Fibroblast of lung (primary cell): ENCODE data around the gene CCDC171. TPM values are rescaled to one million over a fixed set of nuclear protein-coding genes. Genes with fewer than 3 reads are reported as not detected.

Experiments
- DNase-seq, 2 donors: peaks; one replicate each; pipeline versions ENCODE4 v3.0.0 to v3.0.0-alpha.2; 2010; ENCODE audit warnings: low read depth in 2 of 2
- H2AFZ ChIP-seq: 2 replicates; pipeline ENCODE4 v1.5.1; 2012; ENCODE audit warnings: low read length, control low read depth, inconsistent platforms
- H3K27ac ChIP-seq: 2 replicates; pipeline ENCODE4 v1.5.1; 2011; ENCODE audit warnings: low read length, control low read depth; ENCODE audit not compliant: insufficient read depth
- H3K27me3 ChIP-seq: 2 replicates; pipeline ENCODE4 v1.5.1; 2011; ENCODE audit warnings: mild to moderate bottlenecking, low read length; ENCODE audit not compliant: control insufficient read depth, insufficient read depth
- H3K36me3 ChIP-seq: 2 replicates; pipeline ENCODE4 v1.5.1; 2011; ENCODE audit warnings: low read length; ENCODE audit not compliant: control insufficient read depth, insufficient read depth
- H3K4me1 ChIP-seq: 2 replicates; pipeline ENCODE4 v1.5.1; 2011; ENCODE audit warnings: low read length; ENCODE audit not compliant: control insufficient read depth, insufficient read depth; ENCODE audit errors: extremely low read depth
- H3K4me2 ChIP-seq: 2 replicates; pipeline ENCODE4 v1.5.1; 2011; ENCODE audit warnings: low read length, control low read depth; ENCODE audit not compliant: insufficient read depth; ENCODE audit errors: extremely low read depth
- H3K4me3 ChIP-seq, 4 experiments: fragments of 200-600 bp in 1 of 4; sonication (generic) in 1 of 4; replicated peaks in 1 of 4; 2 replicates each; pipeline ENCODE4 v1.5.1; 2011 to 2016; ENCODE audit warnings: low read length in 4 of 4, low read depth in 3 of 4, mild to moderate bottlenecking in 3 of 4, control low read depth in 2 of 4, inconsistent platforms in 1 of 4, mixed read lengths in 1 of 4; ENCODE audit not compliant: insufficient read depth in 1 of 4; ENCODE audit errors: control extremely low read depth in 1 of 4
- H3K79me2 ChIP-seq: 2 replicates; pipeline ENCODE4 v1.5.1; 2012; ENCODE audit warnings: mild to moderate bottlenecking, low read length, inconsistent platforms; ENCODE audit not compliant: control insufficient read depth, insufficient read depth
- H3K9ac ChIP-seq: 2 replicates; pipeline ENCODE4 v1.5.1; 2011; ENCODE audit warnings: mild to moderate bottlenecking, low read length, control low read depth; ENCODE audit not compliant: insufficient read depth
- H3K9me3 ChIP-seq: 2 replicates; pipeline ENCODE4 v1.5.1; 2012; ENCODE audit warnings: low read depth, low read length; ENCODE audit not compliant: control insufficient read depth, insufficient read depth
- H4K20me1 ChIP-seq: 2 replicates; pipeline ENCODE4 v1.5.1; 2011; ENCODE audit warnings: low read length; ENCODE audit not compliant: control insufficient read depth, insufficient read depth; ENCODE audit errors: extremely low read depth
- EZH2 ChIP-seq: IDR thresholded peaks from 2 replicates; pipeline ENCODE4 v1.5.1; 2012; ENCODE audit warnings: low read length, control low read depth, mild to moderate bottlenecking; ENCODE audit errors: missing control alignments
- polyA plus RNA-seq, 2 donors: library from polyadenylated mRNA; depleted of rRNA in 1 of 2; stranded (reverse) in 1 of 2; unstranded in 1 of 2; fragments of >200 nt; gene quantifications; 2 replicates each; pipeline ENCODE4 v1.2.1, GENCODE V29; 2011 to 2012; ENCODE audit warnings: missing spikeins in 1 of 2
- total RNA-seq: library from RNA; depleted of rRNA; stranded (reverse); fragments of >200 nt; gene quantifications from 2 replicates; pipeline ENCODE4 v1.2.1, GENCODE V29; 2014
- TF ChIP-seq, protein P1 (sequence below), 2 donors: IDR thresholded peaks in 1 of 2; conservative IDR thresholded peaks in 1 of 2; 1 replicate in 1 of 2; 2 replicates in 1 of 2; pipeline ENCODE4 v1.5.1; 2011 to 2012; ENCODE audit warnings: low read length in 2 of 2, control low read depth in 1 of 2, inconsistent platforms in 1 of 2, low read depth in 1 of 2, mild to moderate bottlenecking in 1 of 2

CCDC171 gene
- total and polyA plus RNA-seq, 2 donors (not counting 1 experiment from before 2014, with no cell fraction given) = 0.62 to 4.8 TPM

DNA sequence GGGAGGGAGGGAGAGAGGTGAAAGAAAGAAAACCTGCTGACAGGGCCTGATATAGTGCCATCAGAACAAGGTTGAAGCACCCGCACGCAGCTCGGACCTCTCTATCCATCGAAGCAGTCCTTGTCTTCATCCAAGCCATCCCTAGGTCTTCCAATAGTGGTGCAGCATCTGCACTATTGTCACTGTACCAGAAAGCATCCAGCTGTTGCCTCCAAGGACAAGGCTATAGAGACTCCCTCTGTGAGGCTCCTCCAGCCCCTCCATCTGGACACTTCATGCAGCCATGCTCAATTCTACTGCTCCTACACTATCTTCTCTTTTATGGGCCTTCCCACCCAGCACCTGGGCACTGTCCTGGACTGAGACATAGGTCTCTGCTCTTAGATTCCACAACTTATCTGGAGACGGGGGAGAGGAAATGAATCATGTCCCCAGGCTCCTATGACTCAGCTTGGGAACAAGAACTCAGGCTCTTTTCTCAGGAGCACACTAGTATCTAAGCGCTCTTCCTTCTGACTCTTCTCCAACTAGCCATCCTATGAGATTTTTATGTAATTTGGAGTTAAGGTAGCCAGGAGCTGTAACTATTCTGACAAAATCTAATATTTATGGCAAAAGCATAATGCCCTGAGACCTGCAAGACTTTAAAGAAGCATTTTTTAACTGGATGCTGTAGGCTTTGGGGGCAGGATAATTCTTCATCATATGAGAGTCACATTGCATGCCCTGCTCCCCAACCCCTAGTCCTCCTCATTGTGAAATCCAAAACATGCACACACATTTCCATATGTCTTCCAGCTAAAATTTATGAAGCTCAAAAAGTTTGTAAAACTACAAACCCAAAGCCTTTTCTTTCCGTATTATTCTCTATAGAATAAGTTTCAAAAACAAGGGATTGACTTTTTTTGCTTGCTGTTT, 446.8 kb downstream of the CCDC171 start:
- Histone ChIP-seq H3K27me3 (no peaks in the 10 kb centered on the region), H4K20me1 (no peaks in the 10 kb centered on the region), H3K36me3 (no peaks in the 10 kb centered on the region), H3K4me3 (no peak overlapping the region), H3K9me3 (no peaks in the 10 kb centered on the region), H3K27ac (peak overlapping the region; percentile 11), H3K4me1 (peaks cover 4% of the 10 kb centered on the region), H2AFZ (no peak overlapping the region), H3K9ac (no peak overlapping the region), H3K4me2 (peak overlapping the region; percentile 57), H3K79me2 (no peaks in the 10 kb centered on the region)
- peak; percentile 87 to 97 for DNase-seq
- TF ChIP-seq, protein P1, sequence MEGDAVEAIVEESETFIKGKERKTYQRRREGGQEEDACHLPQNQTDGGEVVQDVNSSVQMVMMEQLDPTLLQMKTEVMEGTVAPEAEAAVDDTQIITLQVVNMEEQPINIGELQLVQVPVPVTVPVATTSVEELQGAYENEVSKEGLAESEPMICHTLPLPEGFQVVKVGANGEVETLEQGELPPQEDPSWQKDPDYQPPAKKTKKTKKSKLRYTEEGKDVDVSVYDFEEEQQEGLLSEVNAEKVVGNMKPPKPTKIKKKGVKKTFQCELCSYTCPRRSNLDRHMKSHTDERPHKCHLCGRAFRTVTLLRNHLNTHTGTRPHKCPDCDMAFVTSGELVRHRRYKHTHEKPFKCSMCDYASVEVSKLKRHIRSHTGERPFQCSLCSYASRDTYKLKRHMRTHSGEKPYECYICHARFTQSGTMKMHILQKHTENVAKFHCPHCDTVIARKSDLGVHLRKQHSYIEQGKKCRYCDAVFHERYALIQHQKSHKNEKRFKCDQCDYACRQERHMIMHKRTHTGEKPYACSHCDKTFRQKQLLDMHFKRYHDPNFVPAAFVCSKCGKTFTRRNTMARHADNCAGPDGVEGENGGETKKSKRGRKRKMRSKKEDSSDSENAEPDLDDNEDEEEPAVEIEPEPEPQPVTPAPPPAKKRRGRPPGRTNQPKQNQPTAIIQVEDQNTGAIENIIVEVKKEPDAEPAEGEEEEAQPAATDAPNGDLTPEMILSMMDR (conservative IDR thresholded peaks at IDR 0.05 in 1 of 2, IDR thresholded peaks at IDR 0.05 in 1 of 2; ENCODE audit: low read depth in 1 of 2, low read length in 2 of 2) = no peak
- TF ChIP-seq EZH2 = no peak

DNA sequence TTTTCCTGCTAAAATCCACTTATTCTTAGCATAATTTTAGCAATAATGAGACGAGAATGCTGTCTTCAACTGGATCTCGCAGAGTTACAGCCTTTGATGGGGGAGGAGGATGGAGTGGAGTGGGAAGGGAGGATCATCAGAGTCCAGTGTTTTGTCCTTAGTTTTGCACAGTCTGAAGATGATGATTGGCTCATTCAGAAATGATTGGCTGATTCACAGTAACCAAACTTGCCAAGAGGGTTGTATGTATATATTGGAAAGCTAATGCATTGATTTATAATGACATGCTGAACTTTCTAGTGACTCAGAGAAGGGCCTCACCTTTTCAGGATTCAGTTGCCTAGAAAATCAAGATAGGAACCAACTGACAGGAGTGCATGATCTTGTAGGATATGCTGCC, 448.0 kb downstream of the CCDC171 start:
- TF ChIP-seq, protein P1 (conservative IDR thresholded peaks at IDR 0.05 in 1 of 2, IDR thresholded peaks at IDR 0.05 in 1 of 2; ENCODE audit: low read depth in 1 of 2, low read length in 2 of 2) = no peak
- no peak for TF ChIP-seq EZH2
- Histone ChIP-seq H3K27ac (no peak overlapping the region), H3K4me1 (peaks cover 4% of the 10 kb centered on the region), H3K4me3 (no peak overlapping the region), H3K4me2 (no peak overlapping the region), H3K9me3 (no peaks in the 10 kb centered on the region), H3K36me3 (no peaks in the 10 kb centered on the region), H2AFZ (no peak overlapping the region), H3K27me3 (no peaks in the 10 kb centered on the region), H3K9ac (no peak overlapping the region), H4K20me1 (no peaks in the 10 kb centered on the region), H3K79me2 (no peaks in the 10 kb centered on the region)
- DNase-seq = peak in 1 of 2 donors; percentile 89

DNA sequence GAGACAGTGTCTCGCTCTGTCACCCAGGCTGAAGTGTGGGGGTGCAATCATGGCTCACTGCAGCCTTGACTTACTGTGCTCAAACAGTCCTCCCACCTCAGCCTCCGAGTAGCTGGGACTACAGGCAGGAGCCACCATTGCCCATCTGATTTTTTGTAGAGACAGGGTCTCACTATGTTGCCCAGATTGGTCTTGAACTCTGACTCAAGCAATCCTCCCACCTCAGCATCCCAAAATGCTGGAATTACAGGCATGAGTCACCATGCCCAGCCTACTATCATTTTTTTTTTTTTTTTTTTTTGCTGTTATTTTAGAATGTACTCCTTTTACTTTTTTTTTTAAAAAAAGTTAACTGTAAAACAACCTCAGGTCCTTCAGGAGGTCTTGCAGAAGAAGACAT, 449.0 kb downstream of the CCDC171 start:
- peak; percentile 30 to 52 for DNase-seq

More for the DNA sequence above, 449.0 kb downstream of the CCDC171 start:
- Histone ChIP-seq H3K4me1 (peaks cover 4% of the 10 kb centered on the region), H3K36me3 (no peaks in the 10 kb centered on the region), H3K27ac (no peak overlapping the region), H3K27me3 (no peaks in the 10 kb centered on the region), H3K4me3 (no peak overlapping the region), H3K4me2 (no peak overlapping the region), H3K9ac (no peak overlapping the region), H3K79me2 (no peaks in the 10 kb centered on the region), H3K9me3 (no peaks in the 10 kb centered on the region), H4K20me1 (no peaks in the 10 kb centered on the region), H2AFZ (no peak overlapping the region)
- TF ChIP-seq EZH2 = no peak
- TF ChIP-seq, protein P1 (conservative IDR thresholded peaks at IDR 0.05 in 1 of 2, IDR thresholded peaks at IDR 0.05 in 1 of 2; ENCODE audit: low read depth in 1 of 2, low read length in 2 of 2) = no peak
